Measurements from ENCODE around the gene ADA. TPM values are rescaled to one million over a fixed set of nuclear protein-coding genes. Genes with fewer than 3 reads are reported as not detected.

ADA gene
- total RNA-seq, 4 donors from 2014 or later = 7.6 to 14.5 (median 10.4) TPM

- no peaks in the 10 kb centered on the region for H3K27me3 ChIP-seq
- H3K4me1 ChIP-seq = peaks cover 12 to 66% (median 27%) of the 10 kb centered on the region in 3 donors
- no peak for TF ChIP-seq CTCF (IDR thresholded peaks at IDR 0.05)
- TF ChIP-seq POLR2AphosphoS5 (IDR thresholded peaks at IDR 0.05) = peak; percentile 78
- peak overlapping the region in 1 of 2 donors; percentile 13 for H3K4me3 ChIP-seq
- H3K36me3 ChIP-seq = no peaks in the 10 kb centered on the region
- peak; percentile 77 for ATAC-seq
- WGBS, 2 donors (ENCODE audit: low coverage in 1 of 2) = 9 to 33% methylated on average over 4 to 6 of the region's 6 CpGs
- H3K27ac ChIP-seq = peak overlapping the region; percentile 86 to 95 (median 88)
- no peaks in the 10 kb centered on the region for H3K9me3 ChIP-seq
Measured at GRCh38 chr20:44572551-44573500, 78.7 kb downstream of the ADA start.

- 37 to 56% methylated on average over 5 to 6 of the region's 6 CpGs for WGBS, 2 donors (ENCODE audit: low coverage in 1 of 2)
- no peak for ATAC-seq
- Histone ChIP-seq H3K27ac (peak overlapping the region; percentile 86 to 95 (median 88)), H3K27me3 (no peaks in the 10 kb centered on the region), H3K36me3 (no peaks in the 10 kb centered on the region), H3K4me1 (peaks cover 15 to 68% (median 27%) of the 10 kb centered on the region in 3 donors), H3K4me3 (no peak overlapping the region), H3K9me3 (no peaks in the 10 kb centered on the region)
- no peak for TF ChIP-seq POLR2AphosphoS5 (IDR thresholded peaks at IDR 0.05)
- TF ChIP-seq EP300 (IDR thresholded peaks at IDR 0.05) = no peak
- TF ChIP-seq CTCF (IDR thresholded peaks at IDR 0.05) = no peak
- TF ChIP-seq POLR2A (IDR thresholded peaks at IDR 0.05) = no peak
Measured at GRCh38 chr20:44571362-44571988, 80.0 kb downstream of the ADA start.

- Histone ChIP-seq H3K4me1 (peaks cover 11 to 60% (median 22%) of the 10 kb centered on the region in 3 donors), H3K27me3 (no peaks in the 10 kb centered on the region), H3K36me3 (no peaks in the 10 kb centered on the region), H3K27ac (peak overlapping the region in 3 of 4 donors; percentile 86 to 90 (median 86)), H3K4me3 (no peak overlapping the region), H3K9me3 (no peaks in the 10 kb centered on the region)
- TF ChIP-seq POLR2AphosphoS5 (IDR thresholded peaks at IDR 0.05) (no peak), CTCF (IDR thresholded peaks at IDR 0.05) (no peak), POLR2A (IDR thresholded peaks at IDR 0.05) (no peak)
- ATAC-seq = no peak
- 83% methylated on average over 1 of the region's 1 CpG for WGBS, 2 donors (ENCODE audit: low coverage in 1 of 2)
Measured at GRCh38 chr20:44570367-44570766, 81.1 kb downstream of the ADA start.

Other genes starting within 250 kb of the ADA start
- gene TTPAL, start 175.8 kb downstream of the ADA start, total RNA-seq = 10 to 100 TPM in 3 of 4 donors, 1 to 10 TPM in 1; 9.2 to 21.8 (median 13.8) TPM
- gene SERINC3, start 129.6 kb downstream of the ADA start, total RNA-seq = 100 to 1,000 TPM; 119 to 140 (median 131) TPM
- 100 to 1,000 TPM; 241 to 418 (median 291) TPM for gene PKIG, start 69.1 kb downstream of the ADA start, total RNA-seq
- 100 to 1,000 TPM in 3 of 4 donors, 10 to 100 TPM in 1; 52.9 to 359 (median 146) TPM for gene CCN5, start 63.7 kb upstream of the ADA start, total RNA-seq
- gene KCNK15, start 94.2 kb upstream of the ADA start, total RNA-seq = 1 to 10 TPM; 1.3 to 4.7 (median 2.8) TPM
- 1 to 10 TPM; 1.2 to 4.6 (median 2.4) TPM for gene RIMS4, start 158.8 kb upstream of the ADA start, total RNA-seq
- gene YWHAB, start 234.0 kb upstream of the ADA start, total RNA-seq = 100 to 1,000 TPM; 127 to 143 (median 135) TPM